Measurements from ENCODE around the gene MPZL1.

MPZL1 gene

GRCh38 chr1:167721617-167722151 lies at the start of gene MPZL1:
Gene MPZL1, plus strand, starts transcription at chr1:167721982. Its CDS starts 170 bp downstream, at chr1:167722152.
- DNase-seq, result peak; percentile 95

- no peak for DNase-seq
Observed at GRCh38 chr1:167672831-167673230, 49.0 kb upstream of the MPZL1 start.

GRCh38 chr1:167673265-167673664 lies 48.5 kb upstream of the MPZL1 start:
- DNase-seq, result no peak

- DNase-seq, result no peak
Observed at GRCh38 chr1:167674156-167674555, 47.6 kb upstream of the MPZL1 start.

GRCh38 chr1:167675440-167675839 lies 46.3 kb upstream of the MPZL1 start:
- DNase-seq, result no peak

GRCh38 chr1:167676205-167676915 lies 45.4 kb upstream of the MPZL1 start:
- DNase-seq, result no peak

- no peak for DNase-seq
Observed at GRCh38 chr1:167676916-167677848, 44.6 kb upstream of the MPZL1 start.

- no peak for DNase-seq
Observed at GRCh38 chr1:167678422-167678821, 43.4 kb upstream of the MPZL1 start.

GRCh38 chr1:167678838-167679237 lies 42.9 kb upstream of the MPZL1 start:
- DNase-seq, result no peak

GRCh38 chr1:167679714-167680113 lies 42.1 kb upstream of the MPZL1 start:
- DNase-seq, result no peak

GRCh38 chr1:167681024-167681423 lies 40.8 kb upstream of the MPZL1 start:
- no peak for DNase-seq

GRCh38 chr1:167681451-167682098 lies 40.2 kb upstream of the MPZL1 start:
- no peak for DNase-seq

- no peak for DNase-seq
Observed at GRCh38 chr1:167683226-167683625, 38.6 kb upstream of the MPZL1 start.

GRCh38 chr1:167683641-167684502 lies 37.9 kb upstream of the MPZL1 start:
- no peak for DNase-seq

- DNase-seq, result no peak
Observed at GRCh38 chr1:167685844-167686243, 35.9 kb upstream of the MPZL1 start.

GRCh38 chr1:167687919-167688519 lies 33.8 kb upstream of the MPZL1 start:
- DNase-seq, result peak; percentile 79

GRCh38 chr1:167689567-167689920 lies 32.2 kb upstream of the MPZL1 start:
- no peak for DNase-seq

GRCh38 chr1:167690053-167690452 lies 31.7 kb upstream of the MPZL1 start:
- DNase-seq, result no peak

- DNase-seq, result no peak
Observed at GRCh38 chr1:167693425-167694045, 28.2 kb upstream of the MPZL1 start.

- no peak for DNase-seq
Observed at GRCh38 chr1:167694691-167695090, 27.1 kb upstream of the MPZL1 start.

GRCh38 chr1:167695147-167695546 lies 26.6 kb upstream of the MPZL1 start:
- DNase-seq, result no peak
